Measurements from ENCODE around the gene TPD52L1.

Gene TPD52L1

GRCh38 chr6:125153391-125154117 is at the start of gene TPD52L1:
Gene TPD52L1 (plus strand): TSS chr6:125153773. CDS start chr6:125153952, 179 bp downstream.
- H3K4me3 ChIP-seq (ENCODE audit: low read depth, low read length), result peak within 1 kb of the TSS; percentile 68
- peak; percentile 61 for DNase-seq (ENCODE audit: low read depth)
- peak; percentile 95 for TF ChIP-seq CTCF (IDR thresholded peaks at IDR 0.05; ENCODE audit: control insufficient read depth, extremely low read depth, insufficient read depth)

GRCh38 chr6:125104425-125104824 is 49.1 kb upstream of the TPD52L1 start:
- H3K4me3 ChIP-seq (ENCODE audit: low read depth, low read length), result no peak overlapping the region
- DNase-seq (ENCODE audit: low read depth), result no peak
- TF ChIP-seq CTCF (IDR thresholded peaks at IDR 0.05; ENCODE audit: control insufficient read depth, extremely low read depth, insufficient read depth), result no peak

- no peak overlapping the region for H3K4me3 ChIP-seq (ENCODE audit: low read depth, low read length)
- DNase-seq (ENCODE audit: low read depth), result no peak
- no peak for TF ChIP-seq CTCF (IDR thresholded peaks at IDR 0.05; ENCODE audit: control insufficient read depth, extremely low read depth, insufficient read depth)
These were observed 46.5 kb upstream of the TPD52L1 start for GRCh38 chr6:125107048-125107447.

GRCh38 chr6:125107896-125108295 is 45.7 kb upstream of the TPD52L1 start:
- DNase-seq (ENCODE audit: low read depth), result no peak
- no peak overlapping the region for H3K4me3 ChIP-seq (ENCODE audit: low read depth, low read length)
- TF ChIP-seq CTCF (IDR thresholded peaks at IDR 0.05; ENCODE audit: control insufficient read depth, extremely low read depth, insufficient read depth), result no peak

- no peak for DNase-seq (ENCODE audit: low read depth)
- no peak overlapping the region for H3K4me3 ChIP-seq (ENCODE audit: low read depth, low read length)
- TF ChIP-seq CTCF (IDR thresholded peaks at IDR 0.05; ENCODE audit: control insufficient read depth, extremely low read depth, insufficient read depth), result no peak
These were observed 43.5 kb upstream of the TPD52L1 start for GRCh38 chr6:125110056-125110455.

GRCh38 chr6:125111219-125111983 is 42.2 kb upstream of the TPD52L1 start:
- no peak for TF ChIP-seq CTCF (IDR thresholded peaks at IDR 0.05; ENCODE audit: control insufficient read depth, extremely low read depth, insufficient read depth)
- no peak overlapping the region for H3K4me3 ChIP-seq (ENCODE audit: low read depth, low read length)
- no peak for DNase-seq (ENCODE audit: low read depth)
